Thoracic aorta (tissue), 2 donors: ENCODE measurements around the gene ZNF256. TPM values are rescaled to one million over a fixed set of nuclear protein-coding genes. Genes with fewer than 3 reads are reported as not detected.

Experiments used
- ATAC-seq: fragments of 150-250 bp; one replicate; pipeline ENCODE4 v1.8.0; 2017; ENCODE audit warnings: low read depth; ENCODE audit not compliant: insufficient number of reproducible peaks, low FRiP score
- DNase-seq: peaks from one replicate; pipeline ENCODE4 v3.0.0-alpha.2; 2020; ENCODE audit warnings: low spot score
- H3K27ac ChIP-seq, 2 donors: fragments of 200-600 bp; sonication (generic); 1 replicate in 1 of 2; 2 replicates in 1 of 2; pipeline ENCODE4 v1.5.1; 2016; ENCODE audit warnings: mild to moderate bottlenecking in 2 of 2, moderate library complexity in 2 of 2
- H3K27me3 ChIP-seq: fragments of 200-600 bp; sonication (generic); replicated peaks from 2 replicates; pipeline ENCODE4 v1.6.0; 2016; ENCODE audit warnings: mild to moderate bottlenecking; ENCODE audit not compliant: insufficient read depth
- H3K36me3 ChIP-seq: fragments of 200-600 bp; sonication (generic); one replicate; pipeline ENCODE4 v1.5.1; 2016
- H3K4me1 ChIP-seq, 2 donors: fragments of 200-600 bp; sonication (generic); 1 replicate in 1 of 2; 2 replicates in 1 of 2; pipeline versions ENCODE4 v1.5.1 to v1.6.0; 2016; ENCODE audit warnings: low read depth in 2 of 2, mild to moderate bottlenecking in 1 of 2; ENCODE audit not compliant: control insufficient read depth in 1 of 2
- H3K4me3 ChIP-seq: fragments of 200-600 bp; sonication (generic); 2 replicates; pipeline ENCODE4 v1.5.1; 2016; ENCODE audit warnings: mild to moderate bottlenecking
- H3K9me3 ChIP-seq: fragments of 200-600 bp; sonication (generic); 2 replicates; pipeline ENCODE4 v1.5.1; 2016
- CTCF ChIP-seq: fragments of 200-600 bp; sonication (generic); IDR thresholded peaks from one replicate; pipeline ENCODE4 v1.5.1; 2019; ENCODE audit warnings: antibody characterized with exemption
- total RNA-seq, 2 donors: library from RNA; depleted of rRNA; stranded (reverse); fragments of >200 nt; gene quantifications; one replicate each; pipeline versions ENCODE4 v1.1.0 to v1.2.3, GENCODE V29; 2016

The ZNF256 gene
- total RNA-seq, 2 donors from 2014 or later: 1.4 to 7.6 TPM

DNA sequence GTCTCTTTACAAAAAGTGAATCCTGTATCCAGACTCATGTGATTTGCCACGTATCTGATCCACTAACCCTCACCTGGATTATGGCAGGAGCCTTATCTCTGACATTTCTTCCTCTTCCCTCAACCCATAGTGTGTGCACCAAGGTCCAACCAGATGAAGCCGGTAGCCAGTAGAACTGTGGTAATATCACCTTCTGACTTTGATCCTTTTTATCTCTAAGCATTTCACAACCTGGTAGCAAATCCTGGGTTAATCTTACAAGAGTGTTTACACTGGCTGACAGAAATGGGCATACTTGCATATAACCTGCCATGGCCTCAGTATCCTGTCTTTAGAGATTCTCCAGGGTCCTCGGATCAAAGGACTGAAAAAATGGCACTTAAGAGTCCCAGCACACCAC is 33.0 kb downstream of the ZNF256 start:
- no peak overlapping the region for H3K4me3 ChIP-seq
- peaks cover 39% of the 10 kb centered on the region for H3K36me3 ChIP-seq
- TF ChIP-seq CTCF: no peak
- H3K27me3 ChIP-seq: no peaks in the 10 kb centered on the region
- DNase-seq: no peak
- no peak for ATAC-seq
- peaks cover 38% of the 10 kb centered on the region for H3K9me3 ChIP-seq
- no peak overlapping the region for H3K27ac ChIP-seq
- peaks cover 5 to 8% of the 10 kb centered on the region in 2 donors for H3K4me1 ChIP-seq

DNA sequence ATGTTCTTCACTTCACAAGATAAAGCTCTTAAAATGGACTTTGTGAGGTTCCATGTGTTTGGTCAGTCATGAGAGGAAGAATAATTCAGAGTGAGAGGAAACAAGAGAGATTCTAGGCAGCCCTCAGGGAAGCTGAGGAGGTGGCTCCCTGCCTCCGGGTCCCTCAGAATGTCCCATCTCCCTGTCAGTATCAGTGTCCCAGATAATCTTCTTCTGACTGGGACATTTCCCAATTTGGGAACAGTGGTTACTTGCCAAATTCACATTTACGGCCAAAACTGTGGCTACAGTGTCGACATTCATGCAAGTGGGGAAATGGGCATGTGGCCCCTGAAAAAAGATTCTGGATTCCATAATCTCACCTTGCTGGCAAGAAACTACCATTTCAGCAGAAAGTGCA is 40.1 kb downstream of the ZNF256 start:
- Histone ChIP-seq H3K27ac (no peak overlapping the region), H3K4me1 (no peaks in the 10 kb centered on the region), H3K4me3 (no peak overlapping the region), H3K9me3 (peaks cover 66% of the 10 kb centered on the region), H3K27me3 (no peaks in the 10 kb centered on the region), H3K36me3 (peaks cover 45% of the 10 kb centered on the region)
- ATAC-seq (no peak), DNase-seq (no peak)
- no peak for TF ChIP-seq CTCF

- Histone ChIP-seq H3K27ac (no peak overlapping the region), H3K27me3 (no peaks in the 10 kb centered on the region), H3K4me1 (no peaks in the 10 kb centered on the region), H3K36me3 (peaks cover 26% of the 10 kb centered on the region), H3K9me3 (peaks cover 61% of the 10 kb centered on the region), H3K4me3 (no peak overlapping the region)
- TF ChIP-seq CTCF: no peak
- no peak for ATAC-seq
- no peak for DNase-seq
Observed at GRCh38 chr19:57905258-57905657, 42.2 kb downstream of the ZNF256 start.

DNA sequence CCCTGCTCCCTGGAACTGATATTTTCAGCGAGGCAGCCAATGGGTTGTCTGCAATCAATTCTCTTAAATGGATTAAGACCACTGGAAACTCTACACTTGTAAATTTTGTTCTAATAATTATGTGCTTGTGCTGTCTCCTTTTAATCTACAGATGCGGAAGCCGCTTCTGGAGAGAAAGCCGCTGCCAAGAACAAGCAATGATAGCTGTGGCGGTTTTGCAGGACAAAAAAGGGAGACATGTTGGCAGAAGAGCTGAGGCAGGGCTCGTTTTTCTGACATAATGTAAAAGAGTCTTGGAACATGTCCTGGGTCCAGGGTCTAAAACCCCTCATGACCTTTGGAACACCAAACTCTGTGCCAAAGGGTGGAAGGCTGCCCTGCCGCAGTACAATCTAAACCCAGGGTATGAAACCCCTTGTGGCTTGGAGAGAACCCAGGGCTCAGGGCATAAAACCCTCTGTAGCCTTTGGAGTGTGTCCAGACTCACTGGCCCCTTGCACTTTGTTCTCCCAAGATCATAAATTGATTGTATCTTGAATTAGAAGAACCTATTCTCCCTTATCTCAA is 43.8 kb downstream of the ZNF256 start:
- ATAC-seq: no peak
- Histone ChIP-seq H3K36me3 (peaks cover 18% of the 10 kb centered on the region), H3K9me3 (peaks cover 61% of the 10 kb centered on the region)

DNA sequence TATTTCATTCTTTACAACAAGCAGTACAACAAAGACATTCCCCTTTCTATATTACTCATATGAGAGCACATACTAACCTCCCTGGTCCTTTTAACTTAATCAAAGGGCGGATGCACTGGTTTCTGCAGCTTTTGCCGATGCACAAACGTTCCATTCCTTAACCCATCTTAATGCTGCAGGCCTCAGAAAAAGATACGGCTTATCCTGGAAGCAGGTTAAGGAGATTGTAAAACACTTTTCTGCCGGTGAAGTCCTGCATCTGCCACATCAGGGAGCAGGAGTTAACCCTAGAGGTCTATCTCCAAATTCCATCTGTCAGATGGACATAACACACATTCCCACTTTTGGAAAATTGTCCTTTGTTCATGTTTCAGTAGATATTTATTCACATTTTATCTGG is 47.2 kb downstream of the ZNF256 start:
- H3K36me3 ChIP-seq: peaks cover 4% of the 10 kb centered on the region
- no peak overlapping the region for H3K4me3 ChIP-seq
- H3K27ac ChIP-seq: no peak overlapping the region
- no peaks in the 10 kb centered on the region for H3K4me1 ChIP-seq
- no peak for TF ChIP-seq CTCF
- peaks cover 35% of the 10 kb centered on the region for H3K9me3 ChIP-seq
- no peak for ATAC-seq
- no peak for DNase-seq
- H3K27me3 ChIP-seq: no peaks in the 10 kb centered on the region

More for the DNA sequence above, 43.8 kb downstream of the ZNF256 start:
- TF ChIP-seq CTCF: no peak
- no peak for DNase-seq
- Histone ChIP-seq H3K4me1 (no peaks in the 10 kb centered on the region), H3K27me3 (no peaks in the 10 kb centered on the region), H3K27ac (no peak overlapping the region), H3K4me3 (no peak overlapping the region)

Other genes starting within 250 kb of the ZNF256 start
- gene ZNF154, start 238.5 kb downstream of the ZNF256 start, total RNA-seq: 1 to 10 TPM; 3.0 to 3.2 TPM
- gene ZNF671, start 220.1 kb downstream of the ZNF256 start, total RNA-seq: 1 to 10 TPM; 3.1 to 3.5 TPM
- gene ZNF776, start 200.9 kb downstream of the ZNF256 start, total RNA-seq: 10 to 100 TPM in 1 of 2 donors, 1 to 10 TPM in 1; 7.8 to 24.0 TPM
- gene ZNF586, start 178.0 kb downstream of the ZNF256 start, total RNA-seq: 10 to 100 TPM in 1 of 2 donors, 1 to 10 TPM in 1; 8.7 to 15.4 TPM
- 10 to 100 TPM in 1 of 2 donors, 1 to 10 TPM in 1; 9.6 to 23.9 TPM for gene ZNF552, start 132.8 kb downstream of the ZNF256 start, total RNA-seq
- gene ZNF587B, start 117.4 kb downstream of the ZNF256 start, total RNA-seq: 10 to 100 TPM; 11.9 to 35.8 TPM
- gene ZNF587, start 97.8 kb downstream of the ZNF256 start, total RNA-seq: 10 to 100 TPM; 18.3 to 29.7 TPM
- gene ZNF814, start 58.7 kb downstream of the ZNF256 start, total RNA-seq: 10 to 100 TPM; 10.9 to 12.7 TPM
- 10 to 100 TPM; 12.6 to 17.6 TPM for gene ZNF417, start 31.1 kb downstream of the ZNF256 start, total RNA-seq
- gene ZNF418, start 12.3 kb downstream of the ZNF256 start, total RNA-seq: 1 to 10 TPM; 3.2 to 6.1 TPM
- gene C19orf18, start 26.8 kb upstream of the ZNF256 start, total RNA-seq: not detected
- gene ZNF606, start 55.1 kb upstream of the ZNF256 start, total RNA-seq: 10 to 100 TPM; 13.7 to 24.5 TPM
- gene ZSCAN1, start 86.3 kb upstream of the ZNF256 start, total RNA-seq: not detected
- 1 to 10 TPM; 7.6 to 9.5 TPM for gene ZNF135, start 111.6 kb upstream of the ZNF256 start, total RNA-seq
- 100 to 1,000 TPM in 1 of 2 donors, 10 to 100 TPM in 1; 90.9 to 102 TPM for gene ZSCAN18, start 150.5 kb upstream of the ZNF256 start, total RNA-seq
- gene ZNF329, start 203.1 kb upstream of the ZNF256 start, total RNA-seq: 10 to 100 TPM in 1 of 2 donors, 1 to 10 TPM in 1; 6.8 to 10.6 TPM
- 10 to 100 TPM; 26.4 to 32.6 TPM for gene ZNF274, start 235.4 kb upstream of the ZNF256 start, total RNA-seq